ENCODE data around the gene UBXN11.

- no peak for TF ChIP-seq POLR2AphosphoS5 (IDR thresholded peaks at IDR 0.05; ENCODE audit: low read depth, low read length)
- TF ChIP-seq, protein P1, sequence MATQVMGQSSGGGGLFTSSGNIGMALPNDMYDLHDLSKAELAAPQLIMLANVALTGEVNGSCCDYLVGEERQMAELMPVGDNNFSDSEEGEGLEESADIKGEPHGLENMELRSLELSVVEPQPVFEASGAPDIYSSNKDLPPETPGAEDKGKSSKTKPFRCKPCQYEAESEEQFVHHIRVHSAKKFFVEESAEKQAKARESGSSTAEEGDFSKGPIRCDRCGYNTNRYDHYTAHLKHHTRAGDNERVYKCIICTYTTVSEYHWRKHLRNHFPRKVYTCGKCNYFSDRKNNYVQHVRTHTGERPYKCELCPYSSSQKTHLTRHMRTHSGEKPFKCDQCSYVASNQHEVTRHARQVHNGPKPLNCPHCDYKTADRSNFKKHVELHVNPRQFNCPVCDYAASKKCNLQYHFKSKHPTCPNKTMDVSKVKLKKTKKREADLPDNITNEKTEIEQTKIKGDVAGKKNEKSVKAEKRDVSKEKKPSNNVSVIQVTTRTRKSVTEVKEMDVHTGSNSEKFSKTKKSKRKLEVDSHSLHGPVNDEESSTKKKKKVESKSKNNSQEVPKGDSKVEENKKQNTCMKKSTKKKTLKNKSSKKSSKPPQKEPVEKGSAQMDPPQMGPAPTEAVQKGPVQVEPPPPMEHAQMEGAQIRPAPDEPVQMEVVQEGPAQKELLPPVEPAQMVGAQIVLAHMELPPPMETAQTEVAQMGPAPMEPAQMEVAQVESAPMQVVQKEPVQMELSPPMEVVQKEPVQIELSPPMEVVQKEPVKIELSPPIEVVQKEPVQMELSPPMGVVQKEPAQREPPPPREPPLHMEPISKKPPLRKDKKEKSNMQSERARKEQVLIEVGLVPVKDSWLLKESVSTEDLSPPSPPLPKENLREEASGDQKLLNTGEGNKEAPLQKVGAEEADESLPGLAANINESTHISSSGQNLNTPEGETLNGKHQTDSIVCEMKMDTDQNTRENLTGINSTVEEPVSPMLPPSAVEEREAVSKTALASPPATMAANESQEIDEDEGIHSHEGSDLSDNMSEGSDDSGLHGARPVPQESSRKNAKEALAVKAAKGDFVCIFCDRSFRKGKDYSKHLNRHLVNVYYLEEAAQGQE (IDR thresholded peaks at IDR 0.05; ENCODE audit: insufficient read depth in 1 of 2, low read depth in 2 of 2, low read length in 2 of 2), result no peak
- no peak for TF ChIP-seq SIN3A (IDR thresholded peaks at IDR 0.05; ENCODE audit: borderline replicate concordance, insufficient read depth, low read length)
Observed at GRCh38 chr1:26297057-26297790, 9.2 kb downstream of the UBXN11 start.

Measured in PFSK-1 (cell line).